Frontal cortex (tissue), 4 donors: ENCODE measurements around the gene SYT7. TPM values are rescaled to one million over a fixed set of nuclear protein-coding genes. Genes with fewer than 3 reads are reported as not detected.

ENCODE experiments used
- DNase-seq, 2 donors: peaks; one replicate each; pipeline ENCODE4 v3.0.0; 2012; ENCODE audit warnings: low spot score in 2 of 2
- FAIRE-seq: peaks from 2 replicates; lab custom pipeline; 2012; peaks lifted over from hg19 to GRCh38; lab: Jason Lieb, UNC
- total RNA-seq: library from RNA; depleted of rRNA; stranded (reverse); fragments of >200 nt; gene quantifications from one replicate; pipeline ENCODE4 v1.2.3, GENCODE V29; 2014
- donor health status: control.
- donor health status: control.
- donor health status: control.

Gene SYT7
- total RNA-seq, 1 donor from 2014 or later: 14.7 TPM

DNA sequence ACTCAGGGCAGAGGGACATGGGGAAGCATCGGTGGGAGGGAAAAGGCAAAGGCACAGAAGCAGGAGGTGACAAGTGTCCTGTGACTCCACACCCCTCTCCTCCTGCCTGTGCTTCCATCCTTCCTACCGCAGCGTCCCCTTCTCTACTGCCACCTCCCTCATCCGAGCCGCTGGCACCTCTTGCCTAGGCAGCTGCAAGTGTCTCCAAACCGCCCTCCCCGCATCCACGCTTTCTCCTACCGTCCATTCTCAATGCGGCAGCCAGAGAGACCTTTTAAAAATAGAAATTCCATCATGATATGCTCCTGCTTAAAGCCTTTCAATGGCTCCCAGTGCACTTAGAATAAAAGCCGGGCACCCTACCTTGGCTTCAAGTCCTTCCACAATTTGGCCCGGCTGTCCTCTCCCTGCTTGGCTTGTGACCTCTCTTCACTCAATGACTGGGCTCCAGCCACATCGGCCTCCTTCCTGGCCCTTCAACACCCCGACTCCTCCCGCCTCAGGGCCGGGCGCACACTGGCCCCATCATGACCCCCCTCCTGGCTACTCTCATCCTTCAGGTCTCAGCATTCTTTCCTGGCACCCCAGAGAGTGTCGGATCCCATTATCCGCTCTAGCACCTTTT, 55.8 kb downstream of the SYT7 start:
- FAIRE-seq (no peak), DNase-seq (no peak)

DNA sequence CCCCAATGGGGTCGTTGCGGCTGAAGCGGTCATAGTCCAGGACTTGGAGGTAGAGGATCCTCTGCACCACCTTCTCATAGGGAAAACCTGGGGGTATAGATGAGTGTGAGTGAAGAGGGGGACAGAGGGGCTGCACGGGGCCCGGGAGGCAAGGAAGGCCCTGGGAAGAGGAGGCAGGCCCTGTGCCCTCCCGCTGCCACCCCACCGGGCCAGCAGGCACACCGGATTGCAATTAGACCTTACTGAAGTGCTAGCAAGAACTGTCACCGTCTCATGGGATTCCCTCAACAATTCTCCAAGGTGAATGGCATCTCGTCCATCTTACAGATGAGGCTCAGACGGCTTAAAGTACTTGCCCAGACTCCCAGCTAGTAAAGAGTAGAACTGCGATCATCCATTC, 56.4 kb downstream of the SYT7 start:
- FAIRE-seq (no peak), DNase-seq (no peak)

DNA sequence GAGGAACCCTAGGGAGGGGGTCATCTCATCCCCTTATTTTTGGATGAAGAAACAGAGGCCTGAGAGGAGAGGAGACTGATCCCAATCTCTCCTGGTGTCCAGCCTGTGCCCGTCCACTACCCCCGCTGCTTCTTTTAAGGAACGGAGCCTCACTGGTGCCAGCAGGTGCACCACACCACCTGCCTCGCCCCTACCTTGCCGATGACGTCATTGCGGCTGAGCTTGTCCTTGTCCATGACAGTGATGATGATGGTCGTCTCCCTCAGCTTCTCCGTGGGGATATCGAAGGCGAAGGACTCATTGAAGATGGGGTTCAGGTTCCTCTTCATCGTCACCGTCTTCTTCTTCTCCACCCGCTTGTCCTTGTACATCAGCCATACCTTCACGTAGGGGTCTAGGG, 58.0 kb downstream of the SYT7 start:
- FAIRE-seq (no peak), DNase-seq (no peak)

DNA sequence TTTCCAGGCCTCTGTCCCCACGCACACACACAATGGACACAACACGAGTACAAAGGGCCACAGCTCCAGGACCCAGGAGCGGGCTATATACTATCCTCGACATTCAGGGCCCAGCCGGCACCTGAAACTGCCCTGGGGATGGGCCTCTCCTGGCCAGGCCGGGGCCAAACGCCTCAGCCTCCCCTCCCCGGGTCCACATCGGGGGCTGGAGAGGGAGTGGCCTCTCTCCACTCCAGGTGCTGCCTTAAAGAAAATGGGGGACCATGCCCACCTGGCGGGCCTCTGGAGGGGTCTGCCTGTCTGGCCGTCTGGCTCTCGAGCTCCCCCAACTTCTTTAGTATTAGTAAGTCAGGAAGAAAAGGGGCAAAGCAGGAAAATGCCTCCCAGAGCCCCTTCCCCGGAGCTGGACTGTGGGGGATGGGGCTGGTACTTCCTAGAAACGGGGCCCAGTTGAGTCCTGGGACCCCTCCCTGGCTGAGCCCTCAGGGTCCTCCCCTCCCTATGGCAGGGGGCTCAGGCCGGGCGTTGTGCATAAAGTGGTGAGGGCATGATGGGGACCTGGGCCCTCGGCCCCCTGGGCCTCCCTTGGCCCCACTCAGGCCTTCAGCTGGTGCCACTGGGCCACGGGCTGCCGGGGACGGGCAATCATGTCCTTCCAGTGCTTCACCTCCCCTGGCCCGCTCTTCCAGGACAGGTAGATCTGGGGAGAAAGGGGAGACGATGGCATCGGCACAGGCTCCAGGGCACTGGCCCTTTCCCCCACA, 62.7 kb downstream of the SYT7 start:
- DNase-seq: no peak

DNA sequence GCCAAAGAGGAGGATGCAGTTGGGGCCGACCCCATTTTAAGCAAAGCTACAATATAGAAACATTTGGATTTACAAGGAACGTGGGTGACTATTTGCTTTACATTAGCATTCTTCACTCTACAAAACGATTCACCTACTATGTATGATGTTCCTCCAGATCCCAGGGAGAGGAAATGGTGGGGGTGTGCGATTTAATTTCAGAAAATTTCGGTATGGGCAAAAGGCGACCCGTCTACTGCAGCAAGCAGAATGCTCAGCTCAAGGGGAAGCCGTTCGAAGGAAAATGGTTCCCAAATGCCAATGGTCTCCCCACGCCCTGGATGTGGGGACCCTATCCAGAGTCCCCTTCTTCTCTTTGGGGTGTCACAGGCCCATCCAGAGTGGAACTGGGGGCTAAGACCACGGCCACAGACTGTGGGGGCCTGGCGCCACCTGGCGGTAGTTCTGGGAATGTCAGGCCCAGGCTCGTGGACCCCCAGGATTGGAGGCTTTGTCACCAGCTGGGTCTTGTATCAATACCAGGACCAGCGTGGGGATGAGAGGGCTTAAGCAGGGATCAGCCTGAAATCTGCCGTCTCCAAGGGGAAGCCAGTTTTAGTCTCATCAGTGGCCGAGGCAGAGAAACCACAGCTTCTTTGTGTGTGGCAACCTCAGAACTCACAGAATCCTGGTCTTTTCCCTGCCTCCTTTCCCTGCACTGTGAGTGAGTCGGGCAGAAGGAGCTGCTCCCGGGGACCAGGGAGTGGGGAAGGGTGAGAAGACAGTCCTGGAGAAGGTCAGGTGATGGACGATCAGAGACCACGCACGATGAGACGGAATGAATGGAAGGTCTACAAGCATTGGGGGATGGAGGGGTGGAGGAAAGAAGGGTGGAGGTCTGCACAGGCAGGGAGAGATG, 64.0 kb downstream of the SYT7 start:
- DNase-seq (peak; percentile 75 to 85), FAIRE-seq (no peak)

More for the DNA sequence above, 62.7 kb downstream of the SYT7 start:
- no peak for FAIRE-seq

DNA sequence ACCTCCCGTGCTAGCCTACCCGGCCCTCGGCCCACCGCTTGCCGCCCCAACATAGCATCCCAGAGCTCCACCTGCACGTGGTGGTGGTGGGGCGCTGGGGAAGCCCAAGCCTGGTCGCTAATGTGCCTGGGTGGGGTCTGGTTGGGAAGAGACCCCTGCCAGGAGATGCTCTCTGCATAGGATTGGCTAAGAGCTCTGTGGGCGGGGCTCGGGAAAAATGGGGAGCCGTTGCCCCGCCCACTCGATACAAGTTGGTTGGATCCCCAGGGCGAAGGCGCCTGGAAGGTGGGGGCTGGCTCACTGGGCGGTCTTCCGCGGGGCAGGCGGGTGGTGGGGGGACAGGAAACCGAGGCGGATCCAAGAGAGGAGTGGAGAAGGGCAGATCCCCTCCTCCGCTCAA, 64.7 kb downstream of the SYT7 start:
- FAIRE-seq: no peak
- DNase-seq: no peak

DNA sequence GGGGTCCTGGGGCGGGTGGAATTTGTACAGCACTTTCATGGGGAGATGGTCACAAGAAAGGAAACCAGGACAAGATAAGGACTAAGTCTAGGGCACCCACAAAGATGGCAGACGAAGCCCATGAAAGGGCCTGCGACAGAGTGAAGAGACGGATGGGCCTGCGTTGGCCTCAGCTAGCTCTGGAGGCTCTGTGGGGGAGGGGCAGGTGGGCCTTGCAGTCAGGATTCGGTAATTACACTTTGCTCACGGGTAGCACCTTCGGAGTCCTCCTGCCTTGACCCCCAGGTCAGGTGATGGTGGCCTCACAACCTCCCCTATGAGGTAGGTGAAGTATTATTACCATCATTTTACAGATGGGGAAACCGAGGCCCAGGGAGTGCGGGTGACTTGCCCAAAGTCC, 65.2 kb downstream of the SYT7 start:
- FAIRE-seq: no peak

DNA sequence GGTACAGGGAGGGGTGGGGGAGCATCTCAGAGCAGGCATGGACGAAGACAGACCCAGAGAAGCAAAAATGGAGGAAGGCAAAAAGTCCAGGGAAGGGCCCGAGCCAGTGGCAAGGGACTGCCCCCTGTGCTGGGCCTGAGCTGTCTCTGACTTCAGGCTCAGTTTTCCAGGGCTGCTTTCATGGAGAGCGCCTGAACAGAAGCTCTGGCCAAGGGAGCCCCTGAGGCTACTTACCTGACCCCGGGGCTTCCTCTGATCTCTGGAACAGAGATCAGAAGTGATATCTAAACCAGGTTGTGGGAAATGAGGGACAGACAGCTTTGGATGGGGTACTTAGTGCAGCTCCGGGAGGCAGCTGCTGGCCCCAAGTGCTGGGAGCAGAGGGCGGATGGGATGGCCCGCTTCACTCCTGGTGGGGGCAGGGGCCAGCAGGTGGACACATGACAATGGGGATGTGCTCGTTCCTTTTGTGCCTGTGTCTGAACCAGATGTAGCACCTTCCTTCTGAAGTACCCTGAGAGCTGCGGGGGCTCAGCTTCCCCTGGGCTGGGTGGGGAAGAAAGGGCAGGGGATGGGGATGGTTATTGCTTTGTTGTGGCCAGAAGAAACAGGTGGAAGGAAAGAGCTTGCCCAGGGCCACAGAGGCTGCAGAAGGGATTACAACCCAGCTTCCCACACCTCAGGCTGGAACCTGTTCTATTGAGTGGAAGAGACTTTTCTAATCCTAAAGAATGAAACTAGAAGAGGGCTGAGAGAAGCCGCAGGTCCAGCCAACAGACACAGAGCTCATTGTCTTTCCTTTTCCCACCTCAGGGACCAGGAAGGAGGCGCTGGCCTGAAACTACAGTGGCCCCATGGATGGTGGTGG, 66.6 kb downstream of the SYT7 start:
- no peak for DNase-seq
- FAIRE-seq: no peak

More for the DNA sequence above, 65.2 kb downstream of the SYT7 start:
- DNase-seq: no peak

DNA sequence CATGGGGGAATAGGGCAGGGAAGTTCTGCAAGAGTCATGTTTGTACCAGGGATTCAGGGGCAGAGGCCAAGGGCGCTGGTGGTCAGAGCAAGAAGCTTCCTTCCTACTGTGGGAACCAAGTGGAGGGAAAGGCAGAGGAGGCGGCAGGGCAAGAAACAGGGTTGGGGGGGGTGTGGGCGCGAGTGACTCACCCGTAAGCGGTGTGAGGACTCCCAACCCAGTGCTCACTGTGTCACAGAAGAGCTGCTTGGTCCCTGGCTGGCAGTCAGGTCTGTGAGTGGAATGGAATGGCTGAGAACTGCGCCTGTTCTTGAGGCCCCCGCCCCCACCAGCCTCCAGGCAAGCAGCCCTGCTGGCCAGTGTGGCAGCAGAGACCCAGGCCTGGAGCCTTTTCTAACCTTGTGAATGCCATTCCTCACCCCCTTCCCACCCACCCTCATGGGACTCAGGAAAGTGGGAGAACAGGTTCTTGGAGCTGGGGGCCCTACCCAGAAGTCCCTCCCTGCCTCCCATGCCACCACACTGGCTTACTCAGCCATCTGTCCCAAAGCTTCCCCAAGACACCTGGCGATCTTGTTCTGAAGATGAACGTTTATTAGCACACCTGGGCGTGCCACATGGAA, 67.6 kb downstream of the SYT7 start:
- FAIRE-seq: no peak
- no peak for DNase-seq

DNA sequence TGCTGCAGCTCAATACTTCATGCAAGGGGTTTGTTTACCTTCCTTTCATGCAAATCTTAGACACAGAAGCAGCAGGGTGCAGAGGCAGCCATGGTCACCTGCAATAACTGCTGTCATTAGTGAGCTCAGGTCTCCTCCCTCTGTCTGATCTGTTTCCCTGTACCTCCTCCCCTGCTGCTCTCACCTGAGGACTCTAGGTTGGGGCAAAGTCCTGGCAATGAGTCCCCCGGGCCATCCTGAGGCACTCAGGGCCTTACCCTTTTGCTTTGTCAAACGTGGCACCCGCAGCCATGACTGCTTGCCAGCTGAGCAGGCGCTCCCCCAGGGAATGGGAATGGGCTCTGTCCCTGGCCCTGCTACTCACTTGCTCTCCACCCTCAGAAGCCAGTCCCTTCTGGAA, 68.4 kb downstream of the SYT7 start:
- no peak for DNase-seq
- no peak for FAIRE-seq

DNA sequence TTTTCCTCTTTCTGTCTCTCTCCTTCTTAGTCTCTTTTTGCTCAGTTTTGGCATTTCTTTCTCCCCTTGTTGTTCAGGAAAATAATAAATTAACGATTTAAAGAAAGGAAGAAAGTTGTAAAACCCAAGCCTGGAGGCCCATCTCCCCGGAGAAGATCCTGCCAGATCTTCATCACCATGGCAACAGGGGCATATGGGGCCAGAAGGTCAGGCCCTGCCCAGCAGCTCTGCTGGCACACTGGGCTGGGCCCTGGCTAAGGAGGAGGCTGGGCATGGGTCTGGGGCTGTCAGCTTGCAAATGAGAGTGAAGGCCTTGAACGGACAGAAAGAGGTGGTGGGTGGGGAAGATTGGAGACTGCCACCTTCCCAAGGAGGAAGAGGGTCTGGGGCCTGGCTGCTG, 69.5 kb downstream of the SYT7 start:
- no peak for FAIRE-seq
- DNase-seq: no peak

DNA sequence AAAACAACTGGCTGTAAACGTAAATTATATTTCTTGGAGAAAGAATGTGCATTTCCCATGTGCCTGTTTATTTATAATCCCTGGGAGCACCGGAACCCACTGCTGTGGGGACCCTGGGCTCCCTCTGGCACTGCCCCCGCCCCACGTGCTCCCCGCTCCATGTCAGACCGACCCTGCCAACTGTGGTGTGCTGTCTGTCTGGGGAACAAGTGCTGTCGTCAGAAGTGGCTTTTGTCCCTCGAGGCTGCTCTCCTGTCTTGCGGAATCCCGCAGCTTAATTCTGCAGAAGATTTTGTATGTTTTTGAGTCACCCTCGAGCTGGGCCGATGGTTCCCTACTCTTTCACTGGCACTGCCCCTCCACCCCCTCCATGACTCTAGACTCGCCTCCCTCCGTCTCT, 69.9 kb downstream of the SYT7 start:
- DNase-seq: no peak
- no peak for FAIRE-seq

DNA sequence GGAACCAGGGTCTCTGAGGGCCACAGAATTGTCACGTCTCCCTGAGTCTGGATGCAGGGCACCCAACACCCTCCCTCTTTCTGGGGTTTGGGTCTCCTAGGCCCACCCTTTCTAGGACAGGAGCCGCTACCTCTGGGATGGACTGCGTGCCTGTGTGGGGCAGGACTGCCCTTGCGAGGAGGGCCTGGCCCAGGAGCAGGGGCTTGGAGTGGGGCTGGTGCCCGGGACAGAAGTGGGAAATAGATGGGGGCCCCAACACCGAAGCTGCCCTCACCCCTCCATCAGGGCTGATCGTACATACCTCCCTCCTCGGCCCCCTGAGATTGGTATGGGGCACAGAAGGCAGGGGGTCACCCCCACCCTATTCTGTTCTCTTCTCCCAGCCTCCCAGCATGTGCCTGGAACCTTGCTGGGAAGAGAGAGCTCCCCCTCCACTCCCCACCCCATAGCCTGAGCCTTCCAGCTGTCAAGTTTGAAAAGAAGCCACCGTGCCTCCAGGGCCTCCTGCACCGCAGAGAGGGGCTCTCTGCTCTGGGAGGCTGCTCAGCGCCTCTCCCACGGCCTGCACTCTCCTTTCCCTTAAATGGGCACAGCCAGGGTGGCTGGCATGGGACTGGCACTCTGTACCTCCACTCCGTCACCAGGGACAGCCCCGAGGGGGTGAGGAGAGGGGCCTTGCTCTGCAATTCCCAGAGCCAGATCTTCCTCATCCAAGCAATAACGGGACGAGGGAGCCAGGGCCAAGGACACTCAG, 70.5 kb downstream of the SYT7 start:
- DNase-seq: no peak

DNA sequence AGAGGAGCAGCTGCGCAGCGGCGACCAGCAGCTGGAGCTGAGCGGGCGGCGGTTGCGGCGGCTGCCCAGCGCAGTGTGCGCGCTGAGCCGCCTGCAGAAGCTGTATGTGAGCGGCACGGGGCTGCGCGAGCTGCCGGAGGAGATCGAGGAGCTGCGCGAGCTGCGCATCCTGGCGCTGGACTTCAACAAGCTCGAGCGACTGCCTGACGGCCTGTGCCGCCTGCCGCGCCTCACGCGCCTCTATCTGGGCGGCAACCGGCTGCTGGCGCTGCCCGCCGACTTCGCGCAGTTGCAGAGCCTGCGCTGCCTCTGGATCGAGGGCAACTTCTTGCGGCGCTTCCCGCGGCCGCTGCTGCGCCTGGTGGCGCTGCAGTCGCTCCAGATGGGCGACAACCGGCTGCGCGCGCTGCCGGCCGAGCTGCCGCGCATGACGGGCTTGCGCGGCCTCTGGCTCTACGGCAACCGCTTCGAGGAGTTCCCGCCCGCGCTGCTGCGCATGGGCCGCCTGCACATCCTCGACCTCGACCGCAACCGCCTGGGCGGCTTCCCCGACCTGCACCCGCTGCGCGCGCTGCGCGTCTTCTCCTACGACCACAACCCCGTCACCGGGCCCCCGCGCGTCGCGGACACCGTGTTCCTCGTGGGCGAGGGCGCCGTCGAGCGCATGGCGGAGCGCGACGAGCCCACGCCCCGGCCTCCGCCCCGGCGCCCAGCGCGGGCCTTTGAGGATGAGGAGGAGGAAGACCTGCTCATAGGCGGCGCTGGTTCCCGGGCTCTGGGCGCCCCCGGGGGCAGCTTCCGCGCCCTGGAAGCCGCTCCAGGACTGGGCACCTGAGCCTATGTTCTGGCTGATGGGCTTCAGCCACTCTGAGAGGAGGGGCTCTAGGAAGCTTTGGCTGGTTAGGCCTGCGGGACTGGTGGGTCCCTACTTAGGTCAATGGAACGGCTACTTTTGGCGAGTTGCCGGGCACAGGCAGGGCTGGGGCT, 71.5 kb downstream of the SYT7 start:
- DNase-seq (peak; percentile 71 to 75), FAIRE-seq (no peak)

More for the DNA sequence above, 70.5 kb downstream of the SYT7 start:
- no peak for FAIRE-seq

DNA sequence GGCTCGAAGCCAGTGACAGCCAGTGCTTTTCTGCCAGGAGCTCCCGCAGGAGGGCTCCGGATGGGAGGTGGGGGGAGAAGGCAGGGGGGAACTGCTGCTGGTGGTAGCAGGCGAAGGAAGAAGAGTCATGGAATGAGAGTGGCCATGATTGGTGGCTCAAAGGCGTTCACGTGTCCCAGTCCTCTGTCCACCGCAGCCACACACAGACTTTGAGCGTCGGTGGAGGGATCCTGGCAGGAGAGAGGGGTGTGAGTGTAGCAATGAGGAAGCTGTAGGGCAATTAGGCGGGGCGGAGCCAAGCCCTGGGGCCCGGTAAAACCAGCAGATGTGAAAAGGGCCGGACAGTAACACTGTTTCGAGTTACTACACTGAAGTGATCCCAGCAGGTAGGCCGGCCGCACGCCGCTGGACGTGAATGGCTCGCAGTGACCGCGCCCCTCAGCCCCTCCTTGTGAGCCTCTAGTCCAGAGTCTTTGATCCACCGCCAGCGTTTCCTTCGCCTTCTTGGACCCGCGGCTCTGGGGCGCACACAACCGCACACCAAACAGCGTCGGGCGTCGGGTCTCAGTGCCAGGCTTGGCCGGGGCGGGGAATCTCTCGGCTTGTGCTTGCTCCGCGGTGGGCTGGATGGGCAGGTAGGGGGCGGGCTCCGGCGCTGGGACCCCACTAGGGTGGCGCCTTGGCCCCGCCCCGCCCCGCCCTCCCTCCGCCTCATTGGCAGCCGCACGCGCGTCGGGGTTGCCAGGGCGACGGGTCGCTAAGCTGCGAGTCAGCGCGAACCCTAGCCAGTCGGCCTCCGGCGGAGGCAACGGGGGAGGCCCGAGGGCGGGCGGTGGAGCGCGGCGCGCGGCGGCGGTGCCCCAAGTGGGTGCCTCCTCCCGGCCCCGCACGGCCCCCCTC, 72.7 kb downstream of the SYT7 start, which contains the start of gene LRRC10B:
LRRC10B (plus strand) TSS at position 788 of the 900 bp plus-strand sequence. CDS start 250 bp downstream, outside the sequence.
- no peak for FAIRE-seq
- peak in 1 of 2 donors; percentile 61 for DNase-seq
